Hepatocyte (in vitro differentiated cells): ENCODE data around the gene TFDP1. TPM values are rescaled to one million over a fixed set of nuclear protein-coding genes. Genes with fewer than 3 reads are reported as not detected.

Experiments used
- DNase-seq: peaks from one replicate; pipeline ENCODE4 v3.0.0-alpha.2; 2016; ENCODE audit warnings: low spot score
- H2AFZ ChIP-seq: fragments of 200-600 bp; sonication (generic); 2 replicates; pipeline ENCODE4 v1.6.0; 2016; ENCODE audit warnings: antibody characterized with exemption, mild to moderate bottlenecking
- H3K27ac ChIP-seq: fragments of 200-600 bp; sonication (generic); 2 replicates; pipeline ENCODE4 v1.5.1; 2016; ENCODE audit warnings: mild to moderate bottlenecking
- H3K27me3 ChIP-seq: fragments of 200-600 bp; sonication (generic); 2 replicates; pipeline ENCODE4 v1.6.1; 2016
- H3K36me3 ChIP-seq: fragments of 200-600 bp; sonication (generic); replicated peaks from 2 replicates; pipeline ENCODE4 v1.5.1; 2016; ENCODE audit warnings: low read depth; ENCODE audit not compliant: insufficient read depth
- H3K4me1 ChIP-seq: fragments of 200-600 bp; sonication (generic); 2 replicates; pipeline ENCODE4 v1.5.1; 2016; ENCODE audit warnings: mild to moderate bottlenecking, moderate library complexity; ENCODE audit not compliant: insufficient read depth
- H3K4me2 ChIP-seq: fragments of 200-600 bp; sonication (generic); 2 replicates; pipeline ENCODE4 v1.6.0; 2016
- H3K4me3 ChIP-seq: fragments of 200-600 bp; sonication (generic); 2 replicates; pipeline ENCODE4 v1.5.1; 2016; ENCODE audit warnings: mild to moderate bottlenecking
- H3K79me2 ChIP-seq: fragments of 200-600 bp; sonication (generic); 2 replicates; pipeline ENCODE4 v1.6.0; 2017; ENCODE audit warnings: mild to moderate bottlenecking
- H3K9me2 ChIP-seq: fragments of 200-600 bp; sonication (generic); replicated peaks from 2 replicates; pipeline ENCODE4 v1.6.0; 2017; ENCODE audit warnings: mild to moderate bottlenecking; ENCODE audit not compliant: insufficient read depth
- H3K9me3 ChIP-seq: fragments of 200-600 bp; sonication (generic); 2 replicates; pipeline ENCODE4 v1.5.1; 2016; ENCODE audit warnings: low read depth, mild to moderate bottlenecking
- H4K20me1 ChIP-seq: fragments of 200-600 bp; sonication (generic); 2 replicates; pipeline ENCODE4 v1.6.0; 2016; ENCODE audit warnings: mild to moderate bottlenecking; ENCODE audit not compliant: insufficient read depth, poor library complexity, severe bottlenecking
- EZH2 ChIP-seq: fragments of 200-600 bp; sonication (generic); IDR thresholded peaks from 2 replicates; pipeline ENCODE4 v1.6.1; 2016; ENCODE audit warnings: antibody characterized with exemption, mild to moderate bottlenecking, borderline replicate concordance
- EZH2phosphoT487 ChIP-seq: fragments of 200-600 bp; sonication (generic); IDR thresholded peaks from one replicate; pipeline ENCODE4 v1.6.1; 2018; ENCODE audit warnings: antibody characterized with exemption, mild to moderate bottlenecking, low read depth, moderate library complexity; ENCODE audit not compliant: unreplicated experiment, severe bottlenecking
- WGBS: methylation state at CpG from one replicate; pipeline ENCODE4 v1.1.6; 2016; ENCODE audit warnings: low lambda C conversion rate; ENCODE audit errors: missing lambda C conversion rate; 5-methylcytosine and 5-hydroxymethylcytosine counted together
- polyA plus RNA-seq: library from polyadenylated mRNA; unstranded; fragments of >200 nt; fragmentation: Nextera tagmentation; extraction: Ambion mirVana; gene quantifications from 2 replicates; pipeline ENCODE4 v1.2.1, GENCODE V29; 2016
- total RNA-seq: library from RNA; depleted of rRNA; stranded (reverse); fragments of >200 nt; gene quantifications from 2 replicates; pipeline ENCODE4 v1.2.3, GENCODE V29; 2014
- TF ChIP-seq, protein P1 (sequence below): fragments of 200-600 bp; sonication (generic); IDR thresholded peaks from 2 replicates; pipeline ENCODE4 v1.5.1; 2016; ENCODE audit warnings: antibody characterized with exemption, mild to moderate bottlenecking; ENCODE audit not compliant: poor library complexity

TFDP1 gene
- total and polyA plus RNA-seq, 2 experiments from 2014 or later, result 54.0 to 62.9 TPM

DNA sequence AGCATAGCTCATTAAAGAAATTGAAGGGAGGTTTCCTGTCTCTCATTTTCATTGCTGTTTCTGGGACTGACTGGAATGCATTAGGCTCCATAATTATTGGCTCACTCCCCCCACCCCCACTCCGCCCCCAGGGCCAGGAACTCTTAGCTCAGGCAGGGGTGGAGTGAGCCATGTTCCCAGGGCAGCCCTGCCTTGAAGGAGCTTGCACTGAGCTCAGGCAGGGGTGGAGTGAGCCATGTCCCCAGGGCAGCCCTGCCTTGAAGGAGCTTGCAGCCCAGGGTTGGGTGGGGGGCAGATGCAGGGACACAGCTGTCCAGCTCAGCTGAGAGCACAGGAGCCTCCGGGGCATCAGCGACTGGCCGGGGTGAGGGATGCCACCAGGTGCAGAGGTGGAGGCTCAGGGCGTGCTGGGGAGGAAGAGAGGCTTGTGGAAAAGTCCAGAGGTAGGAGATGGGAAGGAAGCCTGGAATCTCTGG, 39.1 kb upstream of the TFDP1 start:
- H3K27ac ChIP-seq, result no peak overlapping the region
- no peak overlapping the region for H3K4me3 ChIP-seq
- no peaks in the 10 kb centered on the region for H3K9me2 ChIP-seq
- whole genome bisulfite sequencing, result 58% methylated on average over 5 of the region's 5 CpGs
- TF ChIP-seq EZH2, result no peak
- TF ChIP-seq, protein P1, sequence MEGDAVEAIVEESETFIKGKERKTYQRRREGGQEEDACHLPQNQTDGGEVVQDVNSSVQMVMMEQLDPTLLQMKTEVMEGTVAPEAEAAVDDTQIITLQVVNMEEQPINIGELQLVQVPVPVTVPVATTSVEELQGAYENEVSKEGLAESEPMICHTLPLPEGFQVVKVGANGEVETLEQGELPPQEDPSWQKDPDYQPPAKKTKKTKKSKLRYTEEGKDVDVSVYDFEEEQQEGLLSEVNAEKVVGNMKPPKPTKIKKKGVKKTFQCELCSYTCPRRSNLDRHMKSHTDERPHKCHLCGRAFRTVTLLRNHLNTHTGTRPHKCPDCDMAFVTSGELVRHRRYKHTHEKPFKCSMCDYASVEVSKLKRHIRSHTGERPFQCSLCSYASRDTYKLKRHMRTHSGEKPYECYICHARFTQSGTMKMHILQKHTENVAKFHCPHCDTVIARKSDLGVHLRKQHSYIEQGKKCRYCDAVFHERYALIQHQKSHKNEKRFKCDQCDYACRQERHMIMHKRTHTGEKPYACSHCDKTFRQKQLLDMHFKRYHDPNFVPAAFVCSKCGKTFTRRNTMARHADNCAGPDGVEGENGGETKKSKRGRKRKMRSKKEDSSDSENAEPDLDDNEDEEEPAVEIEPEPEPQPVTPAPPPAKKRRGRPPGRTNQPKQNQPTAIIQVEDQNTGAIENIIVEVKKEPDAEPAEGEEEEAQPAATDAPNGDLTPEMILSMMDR, result no peak
- no peak for TF ChIP-seq EZH2phosphoT487
- peaks cover 66% of the 10 kb centered on the region for H3K79me2 ChIP-seq
- no peaks in the 10 kb centered on the region for H3K9me3 ChIP-seq
- H2AFZ ChIP-seq, result no peak overlapping the region
- DNase-seq, result no peak
- H3K36me3 ChIP-seq, result no peaks in the 10 kb centered on the region
- no peak overlapping the region for H3K4me2 ChIP-seq
- peaks cover 19% of the 10 kb centered on the region for H3K4me1 ChIP-seq
- H3K27me3 ChIP-seq, result no peaks in the 10 kb centered on the region
- H4K20me1 ChIP-seq, result peaks cover 23% of the 10 kb centered on the region

DNA sequence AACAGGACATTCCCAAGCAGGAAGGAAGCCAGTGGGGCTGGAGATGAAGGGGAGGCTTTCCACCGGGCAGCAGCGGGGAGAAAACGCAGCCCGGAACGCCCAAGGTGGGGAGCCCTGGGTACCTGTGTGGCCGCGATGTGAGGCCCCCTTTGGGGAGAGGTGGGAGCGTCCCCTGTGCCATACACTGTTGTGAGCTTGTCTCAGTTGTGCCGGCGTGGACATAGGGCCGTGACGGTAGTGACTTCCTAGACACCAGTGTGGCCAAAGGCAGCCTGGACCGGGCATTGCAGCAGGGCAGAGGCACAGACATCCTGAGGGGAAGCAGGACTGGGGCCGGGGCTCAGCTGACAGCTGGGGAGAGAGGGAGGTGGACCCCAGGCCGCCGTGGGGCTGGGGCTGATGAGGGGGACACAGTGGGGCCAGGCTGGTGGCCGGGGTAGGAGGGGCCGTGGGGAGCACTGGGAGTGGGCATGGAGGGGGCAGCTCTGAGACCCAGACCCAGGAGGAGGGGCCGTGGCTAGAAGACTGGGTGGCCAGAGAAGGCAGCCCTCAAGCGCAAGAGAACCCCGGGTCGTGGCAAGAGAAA, 38.5 kb upstream of the TFDP1 start:
- Histone ChIP-seq H3K27ac (no peak overlapping the region), H3K9me3 (no peaks in the 10 kb centered on the region), H3K4me2 (no peak overlapping the region), H4K20me1 (peaks cover 23% of the 10 kb centered on the region), H3K9me2 (no peaks in the 10 kb centered on the region), H3K27me3 (no peaks in the 10 kb centered on the region), H2AFZ (no peak overlapping the region), H3K4me1 (peaks cover 19% of the 10 kb centered on the region), H3K36me3 (no peaks in the 10 kb centered on the region), H3K4me3 (no peak overlapping the region), H3K79me2 (peaks cover 63% of the 10 kb centered on the region)
- 82% methylated on average over 18 of the region's 22 CpGs for WGBS
- no peak for DNase-seq
- TF ChIP-seq EZH2phosphoT487, result no peak
- TF ChIP-seq, protein P1, result no peak
- no peak for TF ChIP-seq EZH2

DNA sequence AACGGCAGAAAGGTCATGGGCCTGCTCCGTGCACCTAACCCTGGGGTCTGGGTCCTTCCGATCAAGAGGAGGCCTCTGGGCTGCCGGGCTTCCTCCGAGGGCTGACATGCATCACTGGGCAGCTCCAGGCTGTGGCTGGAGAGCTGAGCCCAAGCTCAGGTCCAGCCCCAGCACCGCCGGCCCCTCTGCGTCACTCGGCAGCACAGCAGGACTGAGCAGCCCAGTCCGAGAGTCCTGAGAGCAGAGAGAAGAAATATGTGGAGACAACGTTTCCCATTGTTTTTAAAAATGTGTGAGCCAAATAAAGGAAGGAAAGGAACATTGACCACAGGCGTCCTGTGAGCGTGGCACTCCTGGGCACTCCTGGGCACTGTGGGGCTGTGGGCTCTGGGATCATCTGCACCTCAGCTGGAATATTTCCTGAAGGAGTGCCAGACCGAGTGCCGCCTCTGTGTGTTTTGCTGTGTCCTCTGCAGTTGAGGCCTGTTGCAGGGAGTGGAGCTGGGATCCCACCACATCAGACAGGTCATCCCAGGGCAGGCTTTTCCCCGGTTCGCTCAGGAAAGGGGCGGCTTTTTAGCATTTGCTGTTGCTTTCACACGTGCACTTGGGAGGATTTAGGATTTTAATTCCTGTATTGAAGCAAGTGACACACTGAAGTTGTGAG, 37.8 kb upstream of the TFDP1 start:
- no peak overlapping the region for H2AFZ ChIP-seq
- H3K9me3 ChIP-seq, result no peaks in the 10 kb centered on the region
- peaks cover 23% of the 10 kb centered on the region for H4K20me1 ChIP-seq
- H3K27ac ChIP-seq, result no peak overlapping the region
- H3K4me1 ChIP-seq, result peaks cover 19% of the 10 kb centered on the region
- H3K4me3 ChIP-seq, result no peak overlapping the region
- no peaks in the 10 kb centered on the region for H3K36me3 ChIP-seq
- 77% methylated on average over 19 of the region's 19 CpGs for WGBS
- no peaks in the 10 kb centered on the region for H3K27me3 ChIP-seq
- DNase-seq, result no peak
- H3K79me2 ChIP-seq, result peaks cover 63% of the 10 kb centered on the region
- H3K4me2 ChIP-seq, result no peak overlapping the region
- TF ChIP-seq EZH2 (no peak), EZH2phosphoT487 (no peak)
- TF ChIP-seq, protein P1, result no peak
- no peaks in the 10 kb centered on the region for H3K9me2 ChIP-seq
